Aorta (tissue), 5 donors: ENCODE measurements around the gene GRIK4. TPM values are rescaled to one million over a fixed set of nuclear protein-coding genes. Genes with fewer than 3 reads are reported as not detected.

Experiments used
- ATAC-seq: fragments of 200-7000 bp; cut with Tn5 transposase; one replicate; pipeline ENCODE4 v1.9.1; 2022; ENCODE audit warnings: moderate library complexity; ENCODE audit not compliant: low FRiP score
- DNase-seq, 2 donors: peaks; one replicate each; pipeline ENCODE4 v3.0.0-alpha.2; 2020
- H3K27ac ChIP-seq, 2 donors: one replicate each; pipeline ENCODE4 v1.5.1; 2013; ENCODE audit warnings: low read length in 2 of 2, mild to moderate bottlenecking in 2 of 2, moderate library complexity in 2 of 2, control low read depth in 1 of 2, inconsistent platforms in 1 of 2, low read depth in 1 of 2
- H3K27me3 ChIP-seq, 2 donors: one replicate each; pipeline ENCODE4 v1.6.1; 2013; ENCODE audit warnings: control low read depth in 1 of 2, low read length in 1 of 2, mild to moderate bottlenecking in 1 of 2, moderate library complexity in 1 of 2; ENCODE audit not compliant: insufficient read depth in 2 of 2, control insufficient read depth in 1 of 2
- H3K36me3 ChIP-seq, 2 donors: one replicate each; pipeline ENCODE4 v1.6.1; 2013; ENCODE audit warnings: control low read depth in 1 of 2, low read length in 1 of 2, mild to moderate bottlenecking in 1 of 2; ENCODE audit not compliant: insufficient read depth in 2 of 2, control insufficient read depth in 1 of 2
- H3K4me1 ChIP-seq, 2 donors: one replicate each; pipeline ENCODE4 v1.6.1; 2013; ENCODE audit warnings: low read length in 2 of 2, control low read depth in 1 of 2, mild to moderate bottlenecking in 1 of 2, moderate library complexity in 1 of 2; ENCODE audit not compliant: insufficient read depth in 2 of 2, control insufficient read depth in 1 of 2
- H3K4me3 ChIP-seq, 2 donors: one replicate each; pipeline ENCODE4 v1.5.1; 2013; ENCODE audit warnings: low read length in 2 of 2, control low read depth in 1 of 2, mild to moderate bottlenecking in 1 of 2
- H3K9me3 ChIP-seq: one replicate; pipeline ENCODE4 v1.6.1; 2013; ENCODE audit warnings: mild to moderate bottlenecking, low read length; ENCODE audit not compliant: control insufficient read depth
- WGBS, 2 donors: extraction: QIAGEN DNeasy Blood & Tissue Kit; methylation state at CpG; one replicate each; pipeline ENCODE4 v1.1.7; 2013; 5-methylcytosine and 5-hydroxymethylcytosine counted together
- intact Hi-C, 2 donors: fragments of 100-400 bp; cut with DNase I; formaldehyde crosslinking; loops; one replicate each; pipeline versions ENCODE4 v1.14.2 to v1.15.0; 2022
- polyA plus RNA-seq, 2 donors: library from polyadenylated mRNA; stranded (reverse); fragments of 200-250 nt; gene quantifications; one replicate each; pipeline ENCODE4 v1.2.3, GENCODE V29; 2013
- total RNA-seq, 2 donors: library from RNA; stranded (reverse); fragmentation: NEBNext Ultra II Directional; extraction: Animal tissue kit (Norgen Biotek cat#: 25700); gene quantifications; one replicate each; pipeline ENCODE4 v1.2.1, GENCODE V29; 2021
- donor health status: healthy with polysubstance abuse.
- donor health status: Bipolar disorder and iron deficiency.
- donor health status: DM: no; HTN: no; CAD: no.
- donor health status: DM: no; HTN: no; CAD: no.
- donor health status: DM: yes; HTN: yes; CAD: no.

The GRIK4 gene
- total and polyA plus RNA-seq, 4 donors, result not detected

DNA sequence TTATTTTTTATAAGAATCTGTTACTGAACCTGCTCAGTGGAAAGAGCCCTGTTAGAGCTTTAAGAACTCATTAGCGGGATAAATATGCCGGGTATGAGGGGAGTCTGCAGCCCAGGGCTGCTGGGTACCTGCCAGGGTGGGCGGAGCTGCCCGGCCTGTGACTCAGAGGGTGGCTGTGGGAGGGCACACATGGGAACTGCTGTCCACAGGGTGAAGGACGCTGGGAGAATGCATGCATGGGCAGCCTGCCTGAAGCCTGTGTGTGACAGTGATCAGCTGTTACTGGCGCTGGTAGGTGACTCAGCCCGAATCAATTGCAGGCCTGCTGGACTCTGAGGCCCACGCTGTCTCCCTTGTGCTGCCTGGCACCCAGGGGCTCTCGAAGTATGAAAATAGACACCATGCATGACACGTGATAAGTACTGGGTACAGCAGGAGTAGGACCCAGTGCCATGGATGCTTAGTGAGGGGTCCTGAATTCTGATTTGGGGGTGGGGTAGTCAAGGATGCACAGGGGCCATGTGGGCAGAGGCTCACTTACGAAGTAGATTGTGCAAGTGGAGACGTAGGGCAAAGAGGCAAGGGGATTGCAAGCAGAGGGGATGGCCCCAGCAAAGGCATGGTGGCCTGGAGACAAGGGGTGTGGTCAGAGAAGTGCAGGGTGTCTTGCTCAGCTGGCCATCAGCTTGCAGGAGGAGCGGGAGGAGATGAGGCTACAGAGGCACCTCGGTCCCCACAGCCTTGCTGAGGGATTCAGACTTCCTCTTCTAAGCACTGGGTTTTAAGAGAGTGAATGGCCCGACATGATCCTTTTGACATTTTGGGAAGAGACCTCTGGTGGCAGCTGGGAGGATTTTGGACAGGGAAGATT, 36.5 kb downstream of the GRIK4 start:
- Histone ChIP-seq H3K9me3 (no peaks in the 10 kb centered on the region), H3K4me3 (no peak overlapping the region), H3K27ac (peak overlapping the region in 1 of 2 donors; percentile 45), H3K27me3 (no peaks in the 10 kb centered on the region), H3K36me3 (no peaks in the 10 kb centered on the region), H3K4me1 (no peaks in the 10 kb centered on the region)
- WGBS, 2 donors, result 25 to 26% methylated on average over 15 of the region's 15 CpGs
- ATAC-seq (peak; percentile 83), DNase-seq (peak; percentile 93 to 94)
- intact Hi-C loops, result loop anchor here in 1 of 2 donors (5.0 kb wide), 1 partner anchor 334 kb away; no protein-coding TSS in a partner anchor

GRCh38 chr11:120548682-120549209, 37.2 kb downstream of the GRIK4 start:
- WGBS, 2 donors, result 88 to 91% methylated on average over 6 of the region's 6 CpGs
- Histone ChIP-seq H3K4me1 (no peaks in the 10 kb centered on the region), H3K27ac (no peak overlapping the region), H3K27me3 (no peaks in the 10 kb centered on the region), H3K9me3 (no peaks in the 10 kb centered on the region), H3K36me3 (no peaks in the 10 kb centered on the region), H3K4me3 (no peak overlapping the region)
- intact Hi-C loops, result loop anchor here in 1 of 2 donors (5.0 kb wide), 1 partner anchor 334 kb away; no protein-coding TSS in a partner anchor
- DNase-seq, result peak in 1 of 2 donors; percentile 21
- no peak for ATAC-seq

GRCh38 chr11:120549346-120549745, 37.8 kb downstream of the GRIK4 start:
- no peak for ATAC-seq
- intact Hi-C loops, result loop anchor here in 1 of 2 donors (5.0 kb wide), 1 partner anchor 333 kb away; no protein-coding TSS in a partner anchor
- H3K27ac ChIP-seq, result no peak overlapping the region
- no peaks in the 10 kb centered on the region for H3K36me3 ChIP-seq
- H3K4me3 ChIP-seq, result no peak overlapping the region
- DNase-seq, result peak in 1 of 2 donors; percentile 20
- no peaks in the 10 kb centered on the region for H3K4me1 ChIP-seq
- no peaks in the 10 kb centered on the region for H3K27me3 ChIP-seq
- H3K9me3 ChIP-seq, result no peaks in the 10 kb centered on the region
- 92 to 93% methylated on average over 11 of the region's 11 CpGs for WGBS, 2 donors

- no peak for ATAC-seq
- Histone ChIP-seq H3K4me3 (no peak overlapping the region), H3K27ac (no peak overlapping the region), H3K4me1 (no peaks in the 10 kb centered on the region), H3K36me3 (no peaks in the 10 kb centered on the region), H3K27me3 (no peaks in the 10 kb centered on the region), H3K9me3 (no peaks in the 10 kb centered on the region)
- no peak for DNase-seq
- intact Hi-C loops, result no loop called here
- 81 to 88% methylated on average over 5 of the region's 5 CpGs for WGBS, 2 donors
These were observed 38.5 kb downstream of the GRIK4 start for GRCh38 chr11:120550007-120550406.

DNA sequence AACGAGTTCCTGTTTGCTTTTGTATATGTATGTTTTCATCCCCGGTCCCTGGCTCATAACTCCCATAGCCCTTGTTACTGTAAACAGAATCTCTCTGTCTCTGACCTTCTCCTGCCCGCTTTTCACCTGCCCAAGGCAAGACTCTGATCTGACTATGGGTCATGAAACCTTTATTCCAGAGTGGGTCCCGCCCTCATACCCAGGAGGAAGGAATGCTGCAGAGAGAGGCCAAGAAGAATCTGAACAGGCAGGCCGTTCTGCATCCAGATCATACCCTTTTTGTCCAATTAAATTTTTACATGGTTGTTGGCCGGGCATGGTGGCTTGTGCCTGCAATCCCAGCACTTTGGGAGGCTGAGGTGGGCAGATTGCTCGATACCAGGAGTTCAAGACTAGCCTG, 39.6 kb downstream of the GRIK4 start:
- Histone ChIP-seq H3K36me3 (no peaks in the 10 kb centered on the region), H3K4me1 (no peaks in the 10 kb centered on the region), H3K27me3 (no peaks in the 10 kb centered on the region), H3K27ac (no peak overlapping the region), H3K9me3 (no peaks in the 10 kb centered on the region), H3K4me3 (no peak overlapping the region)
- ATAC-seq, result no peak
- intact Hi-C loops, result no loop called here
- WGBS, 2 donors, result 96 to 98% methylated on average over 7 of the region's 7 CpGs
- DNase-seq, result peak in 1 of 2 donors; percentile 5

DNA sequence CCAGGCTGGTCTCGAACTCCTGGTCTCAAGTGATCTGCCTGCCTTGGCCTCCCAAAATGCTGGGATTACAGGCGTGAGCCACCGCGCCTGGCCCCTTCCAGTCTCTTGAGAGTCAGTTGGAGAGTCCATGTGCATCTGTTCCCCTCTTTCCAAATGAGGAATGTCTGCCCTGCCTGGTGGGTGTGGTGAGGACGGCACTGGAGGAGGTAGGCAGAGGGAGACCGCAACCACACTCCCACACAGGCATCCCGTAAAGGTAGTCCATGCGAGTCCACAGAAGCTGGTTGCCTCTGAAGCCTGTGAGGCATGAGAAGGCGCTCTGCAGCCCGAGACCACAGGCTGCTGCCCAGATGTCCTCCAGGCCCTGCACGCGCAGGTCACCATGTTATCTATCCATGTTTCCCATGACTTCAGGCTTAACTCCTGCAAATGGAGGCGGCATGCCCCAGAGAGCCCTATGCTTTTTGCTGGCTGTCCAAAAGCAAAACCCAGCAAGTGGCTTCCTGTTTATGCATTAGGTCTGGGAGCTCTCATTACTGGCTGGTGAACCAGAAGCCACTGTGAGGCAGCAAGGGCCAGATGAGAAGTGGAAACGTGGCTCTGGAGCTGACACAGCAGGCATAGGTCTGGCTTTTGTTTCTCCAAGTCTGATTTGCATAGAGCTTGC, 43.4 kb downstream of the GRIK4 start:
- no peak for ATAC-seq
- Histone ChIP-seq H3K27me3 (no peaks in the 10 kb centered on the region), H3K4me1 (no peaks in the 10 kb centered on the region), H3K36me3 (no peaks in the 10 kb centered on the region), H3K4me3 (no peak overlapping the region), H3K9me3 (no peaks in the 10 kb centered on the region), H3K27ac (no peak overlapping the region)
- DNase-seq, result peak in 1 of 2 donors; percentile 57
- 92 to 93% methylated on average over 14 of the region's 14 CpGs for WGBS, 2 donors
- intact Hi-C loops, result no loop called here

GRCh38 chr11:120555433-120555773, 43.9 kb downstream of the GRIK4 start:
- DNase-seq (peak; percentile 15 to 19), ATAC-seq (no peak)
- H3K27me3 ChIP-seq, result no peaks in the 10 kb centered on the region
- H3K4me1 ChIP-seq, result no peaks in the 10 kb centered on the region
- 73 to 78% methylated on average over 11 of the region's 11 CpGs for WGBS, 2 donors
- no peak overlapping the region for H3K27ac ChIP-seq
- no peaks in the 10 kb centered on the region for H3K9me3 ChIP-seq
- no peak overlapping the region for H3K4me3 ChIP-seq
- no peaks in the 10 kb centered on the region for H3K36me3 ChIP-seq
- intact Hi-C loops, result no loop called here

DNA sequence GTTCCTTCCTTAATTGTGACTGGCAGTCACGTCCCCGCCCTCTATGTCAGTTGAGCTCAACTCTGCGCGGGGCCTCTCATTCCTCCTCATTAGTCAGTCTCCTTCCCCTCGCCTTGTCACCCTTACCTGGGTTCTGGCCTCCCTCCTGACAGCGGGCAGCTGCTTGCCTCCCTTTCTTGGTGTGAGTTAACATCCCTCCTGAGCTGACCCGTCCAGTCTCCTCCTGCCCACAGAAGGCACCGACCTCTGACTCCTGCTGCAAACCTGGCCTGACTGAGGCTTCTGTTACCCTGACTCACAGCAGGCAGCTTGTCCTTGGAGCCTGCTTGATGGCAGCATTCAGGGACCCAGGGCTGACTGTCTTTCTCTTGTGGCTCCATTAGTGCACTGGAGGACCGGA, 45.2 kb downstream of the GRIK4 start:
- WGBS, 2 donors, result 92 to 93% methylated on average over 9 of the region's 9 CpGs
- ATAC-seq (peak; percentile 5), DNase-seq (peak; percentile 10 to 32)
- H3K27ac ChIP-seq, result no peak overlapping the region
- intact Hi-C loops, result no loop called here
- H3K9me3 ChIP-seq, result no peaks in the 10 kb centered on the region
- no peak overlapping the region for H3K4me3 ChIP-seq
- no peaks in the 10 kb centered on the region for H3K4me1 ChIP-seq
- no peaks in the 10 kb centered on the region for H3K27me3 ChIP-seq
- no peaks in the 10 kb centered on the region for H3K36me3 ChIP-seq
